ENCODE measurements around the gene THSD7B. TPM values are rescaled to one million over a fixed set of nuclear protein-coding genes. Genes with fewer than 3 reads are reported as not detected.

THSD7B gene
- total and polyA plus RNA-seq, 2 donors, result 0.50 to 4.2 TPM

DNA sequence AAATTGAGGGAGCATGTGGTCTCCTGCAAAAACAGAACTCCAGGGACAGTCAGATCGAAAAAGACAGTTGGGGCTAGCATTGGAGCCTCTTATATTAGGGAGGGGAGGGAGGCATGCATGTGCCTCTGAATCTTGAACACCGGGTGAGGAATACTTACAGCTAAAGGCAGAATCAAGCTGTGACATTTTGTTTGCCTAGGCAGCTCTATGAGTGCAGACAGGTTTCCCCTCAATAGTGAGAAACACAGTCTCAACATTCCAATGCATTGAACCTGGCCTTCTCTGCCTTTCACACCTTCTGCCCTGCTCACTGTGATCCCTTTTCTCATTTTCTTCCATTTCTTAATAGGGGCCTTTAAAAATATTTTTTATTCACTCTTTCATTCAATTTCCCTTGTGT, 140.4 kb downstream of the THSD7B start:
- H3K27ac ChIP-seq (ENCODE audit: low read depth in 1 of 2, low read length in 1 of 2), result no peak overlapping the region
- H3K9me3 ChIP-seq (ENCODE audit: control insufficient read depth in 2 of 2, insufficient read depth in 1 of 2, low read length in 1 of 2), result no peaks in the 10 kb centered on the region
- H3K27me3 ChIP-seq (ENCODE audit: control insufficient read depth in 2 of 2, insufficient read depth in 1 of 2, low read length in 1 of 2), result no peaks in the 10 kb centered on the region
- DNase-seq (ENCODE audit: low read depth in 6 of 9, low spot score in 9 of 9), result no peak
- H3K36me3 ChIP-seq (ENCODE audit: control insufficient read depth in 2 of 2, insufficient read depth in 2 of 2, low read length in 1 of 2), result no peaks in the 10 kb centered on the region
- H3K4me3 ChIP-seq (ENCODE audit: low read length in 2 of 2), result no peak overlapping the region
- WGBS, result 82% methylated on average over 2 of the region's 2 CpGs
- H3K4me1 ChIP-seq (ENCODE audit: control insufficient read depth in 2 of 2, insufficient read depth in 2 of 2, low read length in 2 of 2), result no peaks in the 10 kb centered on the region

DNA sequence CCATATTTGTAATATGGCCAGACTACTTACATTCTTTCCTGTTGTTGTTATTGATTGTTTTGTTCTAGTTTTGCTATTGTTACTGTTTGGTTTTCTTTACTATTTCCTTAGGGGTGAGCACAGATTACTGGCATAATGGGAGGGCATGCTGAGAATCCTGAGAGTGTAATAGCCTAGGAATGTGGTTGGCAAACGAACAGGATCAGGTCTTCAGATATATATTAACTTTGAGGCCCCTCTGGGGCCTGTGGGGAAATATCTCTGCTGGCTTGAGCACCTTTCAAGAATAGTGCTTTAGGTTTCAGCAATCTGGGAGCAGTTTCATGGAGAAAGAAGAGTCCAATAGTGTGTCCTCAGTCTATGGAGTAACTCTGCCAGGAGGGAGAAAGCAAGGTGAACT, 144.4 kb downstream of the THSD7B start:
- no peak overlapping the region for H3K27ac ChIP-seq (ENCODE audit: low read depth in 1 of 2, low read length in 1 of 2)
- H3K27me3 ChIP-seq (ENCODE audit: control insufficient read depth in 2 of 2, insufficient read depth in 1 of 2, low read length in 1 of 2), result no peaks in the 10 kb centered on the region
- no peak overlapping the region for H3K4me3 ChIP-seq (ENCODE audit: low read length in 2 of 2)
- no peaks in the 10 kb centered on the region for H3K36me3 ChIP-seq (ENCODE audit: control insufficient read depth in 2 of 2, insufficient read depth in 2 of 2, low read length in 1 of 2)
- no peaks in the 10 kb centered on the region for H3K4me1 ChIP-seq (ENCODE audit: control insufficient read depth in 2 of 2, insufficient read depth in 2 of 2, low read length in 2 of 2)
- peaks cover 0 to 6% of the 10 kb centered on the region in 2 donors for H3K9me3 ChIP-seq (ENCODE audit: control insufficient read depth in 2 of 2, insufficient read depth in 1 of 2, low read length in 1 of 2)
- 68% methylated on average over 1 of the region's 1 CpG for WGBS
- no peak for DNase-seq (ENCODE audit: low read depth in 6 of 9, low spot score in 9 of 9)

DNA sequence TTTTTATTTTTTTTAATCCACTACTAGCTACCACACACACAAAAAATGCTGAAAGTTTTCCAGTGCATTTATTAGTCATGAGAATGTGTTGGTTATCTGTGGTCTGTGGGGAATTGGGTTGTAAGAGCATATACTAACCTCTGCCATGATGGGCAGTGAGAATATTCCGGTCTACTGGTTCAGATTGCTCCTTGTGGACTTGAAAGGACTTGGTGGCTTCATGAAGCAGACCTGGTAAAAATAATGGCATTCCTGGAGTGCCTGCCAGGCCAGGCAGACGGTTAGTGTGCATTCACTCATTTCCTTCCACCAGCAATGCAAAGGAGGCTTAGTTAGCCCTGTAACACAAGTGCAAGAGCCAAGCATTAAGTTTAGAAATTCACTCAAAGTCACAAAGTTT, 150.8 kb downstream of the THSD7B start:
- no peak overlapping the region for H3K27ac ChIP-seq (ENCODE audit: low read depth in 1 of 2, low read length in 1 of 2)
- no peaks in the 10 kb centered on the region for H3K27me3 ChIP-seq (ENCODE audit: control insufficient read depth in 2 of 2, insufficient read depth in 1 of 2, low read length in 1 of 2)
- H3K4me3 ChIP-seq (ENCODE audit: low read length in 2 of 2), result no peak overlapping the region
- DNase-seq (ENCODE audit: low read depth in 6 of 9, low spot score in 9 of 9), result no peak
- peaks cover 1 to 6% of the 10 kb centered on the region in 2 donors for H3K9me3 ChIP-seq (ENCODE audit: control insufficient read depth in 2 of 2, insufficient read depth in 1 of 2, low read length in 1 of 2)
- H3K4me1 ChIP-seq (ENCODE audit: control insufficient read depth in 2 of 2, insufficient read depth in 2 of 2, low read length in 2 of 2), result no peaks in the 10 kb centered on the region
- H3K36me3 ChIP-seq (ENCODE audit: control insufficient read depth in 2 of 2, insufficient read depth in 2 of 2, low read length in 1 of 2), result no peaks in the 10 kb centered on the region
- 95% methylated on average over 2 of the region's 2 CpGs for WGBS

DNA sequence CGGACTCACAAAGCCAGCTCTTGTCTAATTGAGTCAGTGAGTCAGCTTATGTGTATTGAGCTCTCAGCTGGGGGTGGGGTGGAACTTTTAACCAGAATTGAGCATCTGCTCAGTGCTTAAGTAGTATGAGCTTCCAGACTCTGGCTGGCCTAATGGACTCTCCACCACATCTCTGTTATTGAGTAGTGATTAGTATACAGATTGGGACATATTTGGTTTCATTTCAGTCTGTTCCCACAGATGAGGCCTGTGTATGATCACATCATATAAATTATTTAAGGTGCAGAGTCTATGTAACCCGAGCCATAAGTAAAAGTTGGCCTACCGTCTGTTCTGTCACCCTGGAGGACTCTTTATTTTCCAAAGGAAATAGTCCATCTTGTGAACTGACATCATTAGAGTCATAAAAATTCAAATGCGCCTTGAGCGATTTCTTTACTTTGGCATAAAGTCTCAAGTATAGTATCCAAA, 152.1 kb downstream of the THSD7B start:
- Histone ChIP-seq H3K9me3 (ENCODE audit: control insufficient read depth in 2 of 2, insufficient read depth in 1 of 2, low read length in 1 of 2) (peaks cover 1 to 6% of the 10 kb centered on the region in 2 donors), H3K27me3 (ENCODE audit: control insufficient read depth in 2 of 2, insufficient read depth in 1 of 2, low read length in 1 of 2) (no peaks in the 10 kb centered on the region), H3K27ac (ENCODE audit: low read depth in 1 of 2, low read length in 1 of 2) (no peak overlapping the region), H3K36me3 (ENCODE audit: control insufficient read depth in 2 of 2, insufficient read depth in 2 of 2, low read length in 1 of 2) (no peaks in the 10 kb centered on the region), H3K4me1 (ENCODE audit: control insufficient read depth in 2 of 2, insufficient read depth in 2 of 2, low read length in 2 of 2) (no peaks in the 10 kb centered on the region), H3K4me3 (ENCODE audit: low read length in 2 of 2) (no peak overlapping the region)
- no peak for DNase-seq (ENCODE audit: low read depth in 6 of 9, low spot score in 9 of 9)
- WGBS, result 92% methylated on average over 5 of the region's 5 CpGs

DNA sequence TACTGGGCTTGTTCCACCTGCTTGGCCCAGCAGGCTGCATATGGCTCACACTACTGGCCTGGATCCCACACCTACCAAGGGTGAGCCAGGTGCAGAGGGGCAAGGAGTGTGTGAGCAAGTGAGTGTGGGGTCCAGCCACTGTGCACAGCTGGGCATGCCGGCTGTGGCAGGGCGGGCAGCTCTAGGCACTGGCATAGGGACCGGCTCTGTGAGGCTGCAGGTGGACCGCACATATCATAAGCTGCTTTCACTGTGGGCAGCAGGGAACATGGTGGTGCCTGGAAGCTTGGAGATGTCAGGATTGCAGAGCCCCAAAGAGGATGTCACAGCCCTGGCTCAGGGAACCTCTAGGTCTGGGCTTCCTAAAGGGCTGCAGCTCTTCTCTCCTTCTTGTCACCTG, 154.3 kb downstream of the THSD7B start:
- Histone ChIP-seq H3K27ac (ENCODE audit: low read depth in 1 of 2, low read length in 1 of 2) (no peak overlapping the region), H3K36me3 (ENCODE audit: control insufficient read depth in 2 of 2, insufficient read depth in 2 of 2, low read length in 1 of 2) (no peaks in the 10 kb centered on the region), H3K4me3 (ENCODE audit: low read length in 2 of 2) (no peak overlapping the region), H3K27me3 (ENCODE audit: control insufficient read depth in 2 of 2, insufficient read depth in 1 of 2, low read length in 1 of 2) (no peaks in the 10 kb centered on the region), H3K9me3 (ENCODE audit: control insufficient read depth in 2 of 2, insufficient read depth in 1 of 2, low read length in 1 of 2) (peaks cover 0 to 1% of the 10 kb centered on the region in 2 donors), H3K4me1 (ENCODE audit: control insufficient read depth in 2 of 2, insufficient read depth in 2 of 2, low read length in 2 of 2) (no peaks in the 10 kb centered on the region)
- WGBS, result 97% methylated on average over 4 of the region's 4 CpGs
- no peak for DNase-seq (ENCODE audit: low read depth in 6 of 9, low spot score in 9 of 9)

DNA sequence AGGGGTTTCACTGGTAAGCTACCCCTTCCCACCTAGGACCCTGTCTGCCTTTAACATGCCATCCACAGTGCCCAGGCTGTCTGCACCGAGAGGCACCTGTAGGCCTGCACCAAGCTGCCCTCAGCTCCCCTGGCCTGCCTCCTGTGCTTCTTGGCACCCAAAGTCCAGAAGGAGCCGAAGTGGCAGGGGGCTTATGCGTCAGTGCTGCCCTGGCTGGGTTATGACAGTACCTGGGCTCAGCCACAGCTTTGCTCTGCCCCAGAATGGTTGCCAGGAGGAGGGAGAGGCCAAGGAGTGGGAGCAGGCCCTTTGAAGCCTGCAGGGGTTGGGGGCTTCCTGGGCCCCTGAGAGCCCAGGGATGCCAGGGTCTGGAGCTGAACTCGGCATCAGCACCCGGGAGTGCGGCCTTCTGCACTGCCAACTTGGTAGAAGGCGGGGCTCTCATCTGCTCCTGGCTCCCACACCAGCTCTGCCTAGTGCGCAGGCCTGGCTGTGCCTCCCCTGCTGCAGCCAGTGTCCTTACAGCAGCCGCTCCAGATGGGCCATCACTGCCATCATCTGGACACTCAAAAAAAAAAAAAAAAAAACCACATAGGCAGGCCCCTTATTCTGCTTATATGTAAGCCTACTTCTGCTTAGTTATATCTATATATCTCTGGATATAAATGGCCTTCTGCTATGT, 155.4 kb downstream of the THSD7B start:
- Histone ChIP-seq H3K27ac (ENCODE audit: low read depth in 1 of 2, low read length in 1 of 2) (no peak overlapping the region), H3K9me3 (ENCODE audit: control insufficient read depth in 2 of 2, insufficient read depth in 1 of 2, low read length in 1 of 2) (peaks cover 0 to 1% of the 10 kb centered on the region in 2 donors), H3K36me3 (ENCODE audit: control insufficient read depth in 2 of 2, insufficient read depth in 2 of 2, low read length in 1 of 2) (no peaks in the 10 kb centered on the region), H3K4me1 (ENCODE audit: control insufficient read depth in 2 of 2, insufficient read depth in 2 of 2, low read length in 2 of 2) (no peaks in the 10 kb centered on the region), H3K27me3 (ENCODE audit: control insufficient read depth in 2 of 2, insufficient read depth in 1 of 2, low read length in 1 of 2) (no peaks in the 10 kb centered on the region), H3K4me3 (ENCODE audit: low read length in 2 of 2) (no peak overlapping the region)
- no peak for DNase-seq (ENCODE audit: low read depth in 6 of 9, low spot score in 9 of 9)
- WGBS, result 97% methylated on average over 9 of the region's 9 CpGs

DNA sequence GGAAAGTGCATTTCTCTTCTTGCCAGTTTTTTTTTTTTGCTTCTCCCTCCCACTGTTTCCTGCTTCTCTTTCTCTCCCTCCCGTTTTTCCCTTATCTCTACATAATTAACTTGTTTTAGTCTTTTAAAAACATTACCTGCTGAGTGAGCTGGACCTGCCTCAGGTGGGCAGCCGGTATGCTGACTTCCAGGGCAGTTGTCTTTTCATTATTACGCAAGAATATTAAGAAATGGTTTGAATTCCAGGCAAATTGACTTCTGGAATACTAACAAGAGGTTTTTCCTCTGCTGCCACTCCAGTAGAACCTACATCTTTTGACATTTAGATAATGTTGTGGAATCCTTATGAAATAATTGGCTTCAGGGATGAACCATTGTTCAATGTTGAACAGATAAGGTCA, 161.8 kb downstream of the THSD7B start:
- Histone ChIP-seq H3K36me3 (ENCODE audit: control insufficient read depth in 2 of 2, insufficient read depth in 2 of 2, low read length in 1 of 2) (no peaks in the 10 kb centered on the region), H3K4me1 (ENCODE audit: control insufficient read depth in 2 of 2, insufficient read depth in 2 of 2, low read length in 2 of 2) (no peaks in the 10 kb centered on the region), H3K27ac (ENCODE audit: low read depth in 1 of 2, low read length in 1 of 2) (no peak overlapping the region), H3K9me3 (ENCODE audit: control insufficient read depth in 2 of 2, insufficient read depth in 1 of 2, low read length in 1 of 2) (no peaks in the 10 kb centered on the region), H3K27me3 (ENCODE audit: control insufficient read depth in 2 of 2, insufficient read depth in 1 of 2, low read length in 1 of 2) (no peaks in the 10 kb centered on the region), H3K4me3 (ENCODE audit: low read length in 2 of 2) (no peak overlapping the region)
- 74% methylated on average over 3 of the region's 3 CpGs for WGBS
- no peak for DNase-seq (ENCODE audit: low read depth in 6 of 9, low spot score in 9 of 9)

DNA sequence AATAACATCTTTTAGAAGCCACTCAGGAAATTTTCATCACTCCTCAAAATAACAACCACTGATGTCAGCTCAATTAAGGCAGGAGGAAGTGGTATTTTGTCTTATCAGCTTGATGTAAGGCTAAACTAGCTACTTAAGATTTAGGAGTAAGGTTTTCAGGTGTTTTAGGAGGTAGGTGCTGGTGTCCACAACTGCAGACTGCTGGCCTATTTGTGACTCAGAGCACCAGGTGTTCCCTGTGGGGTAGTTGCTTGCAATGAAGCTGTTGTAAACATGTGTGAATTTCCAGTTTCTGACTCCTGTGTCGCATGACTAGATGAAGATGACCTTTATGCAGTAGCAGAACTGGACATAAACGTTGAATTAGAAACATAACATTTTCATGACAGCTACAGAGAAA, 164.2 kb downstream of the THSD7B start:
- no peaks in the 10 kb centered on the region for H3K27me3 ChIP-seq (ENCODE audit: control insufficient read depth in 2 of 2, insufficient read depth in 1 of 2, low read length in 1 of 2)
- 57% methylated on average over 2 of the region's 2 CpGs for WGBS
- no peaks in the 10 kb centered on the region for H3K4me1 ChIP-seq (ENCODE audit: control insufficient read depth in 2 of 2, insufficient read depth in 2 of 2, low read length in 2 of 2)
- H3K36me3 ChIP-seq (ENCODE audit: control insufficient read depth in 2 of 2, insufficient read depth in 2 of 2, low read length in 1 of 2), result no peaks in the 10 kb centered on the region
- H3K4me3 ChIP-seq (ENCODE audit: low read length in 2 of 2), result no peak overlapping the region
- DNase-seq (ENCODE audit: low read depth in 6 of 9, low spot score in 9 of 9), result peak in 1 of 9 donors; percentile 17
- H3K27ac ChIP-seq (ENCODE audit: low read depth in 1 of 2, low read length in 1 of 2), result no peak overlapping the region
- H3K9me3 ChIP-seq (ENCODE audit: control insufficient read depth in 2 of 2, insufficient read depth in 1 of 2, low read length in 1 of 2), result no peaks in the 10 kb centered on the region

DNA sequence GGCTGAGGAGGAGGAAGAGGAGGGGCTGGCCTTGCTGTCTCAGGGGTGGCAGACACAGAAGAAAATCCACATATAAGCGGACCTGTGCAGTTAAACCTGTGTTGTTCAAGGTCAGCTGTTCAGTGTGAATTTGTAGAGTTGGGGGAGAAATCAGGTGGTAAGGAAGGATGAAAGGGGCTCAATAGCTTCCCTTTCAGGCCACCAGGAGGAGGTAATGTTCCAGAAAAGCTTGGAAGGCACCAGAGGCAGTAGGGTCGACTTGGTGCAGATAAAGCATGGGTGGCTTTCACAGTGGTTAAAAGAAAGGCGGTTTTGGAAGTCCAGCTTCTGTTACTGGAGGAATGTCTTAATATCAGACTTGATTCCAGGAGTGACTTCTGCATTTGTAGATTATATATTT, 167.4 kb downstream of the THSD7B start:
- 63% methylated on average over 3 of the region's 3 CpGs for WGBS
- no peak overlapping the region for H3K4me3 ChIP-seq (ENCODE audit: low read length in 2 of 2)
- peak in 1 of 9 donors; percentile 20 for DNase-seq (ENCODE audit: low read depth in 6 of 9, low spot score in 9 of 9)
- no peaks in the 10 kb centered on the region for H3K27me3 ChIP-seq (ENCODE audit: control insufficient read depth in 2 of 2, insufficient read depth in 1 of 2, low read length in 1 of 2)
- no peaks in the 10 kb centered on the region for H3K4me1 ChIP-seq (ENCODE audit: control insufficient read depth in 2 of 2, insufficient read depth in 2 of 2, low read length in 2 of 2)
- no peaks in the 10 kb centered on the region for H3K36me3 ChIP-seq (ENCODE audit: control insufficient read depth in 2 of 2, insufficient read depth in 2 of 2, low read length in 1 of 2)
- no peaks in the 10 kb centered on the region for H3K9me3 ChIP-seq (ENCODE audit: control insufficient read depth in 2 of 2, insufficient read depth in 1 of 2, low read length in 1 of 2)
- H3K27ac ChIP-seq (ENCODE audit: low read depth in 1 of 2, low read length in 1 of 2), result no peak overlapping the region

Measured in thymus (tissue), 11 donors.